ENCODE results near the gene R3HDM4. TPM values are rescaled to one million over a fixed set of nuclear protein-coding genes. Genes with fewer than 3 reads are reported as not detected.

R3HDM4 gene
- total RNA-seq, 1 experiment from 2014 or later, result 6.2 TPM

DNA sequence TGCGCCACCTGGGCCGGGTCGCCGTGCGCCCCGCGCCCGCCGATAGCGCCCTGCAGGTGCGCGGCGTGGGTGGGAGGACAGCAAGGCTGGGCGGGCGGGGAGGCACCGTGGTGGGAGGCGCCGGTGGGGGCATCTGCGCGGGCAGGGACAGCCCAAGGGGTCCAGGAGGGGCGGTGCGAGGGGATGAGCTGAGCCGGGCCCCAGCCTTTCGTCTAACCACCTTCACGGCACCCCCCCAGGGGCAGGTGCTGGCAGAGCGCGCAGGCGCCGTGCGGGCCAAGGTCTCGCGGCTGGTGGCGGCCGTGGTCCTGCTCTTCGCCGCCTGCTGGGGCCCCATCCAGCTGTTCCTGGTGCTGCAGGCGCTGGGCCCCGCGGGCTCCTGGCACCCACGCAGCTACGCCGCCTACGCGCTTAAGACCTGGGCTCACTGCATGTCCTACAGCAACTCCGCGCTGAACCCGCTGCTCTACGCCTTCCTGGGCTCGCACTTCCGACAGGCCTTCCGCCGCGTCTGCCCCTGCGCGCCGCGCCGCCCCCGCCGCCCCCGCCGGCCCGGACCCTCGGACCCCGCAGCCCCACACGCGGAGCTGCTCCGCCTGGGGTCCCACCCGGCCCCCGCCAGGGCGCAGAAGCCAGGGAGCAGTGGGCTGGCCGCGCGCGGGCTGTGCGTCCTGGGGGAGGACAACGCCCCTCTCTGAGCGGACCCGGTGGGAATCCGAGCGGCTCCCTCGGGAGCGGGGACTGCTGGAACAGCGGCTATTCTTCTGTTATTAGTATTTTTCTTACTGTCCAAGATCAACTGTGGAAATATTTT is 7.2 kb upstream of the R3HDM4 start:
- no peak for DNase-seq (ENCODE audit: low read depth)
- in situ Hi-C loops (cut with HindIII; ENCODE audit: low pct_unique_long_range_greater_than_20kb, low sequenced_read_pairs), result no loop called here

DNA sequence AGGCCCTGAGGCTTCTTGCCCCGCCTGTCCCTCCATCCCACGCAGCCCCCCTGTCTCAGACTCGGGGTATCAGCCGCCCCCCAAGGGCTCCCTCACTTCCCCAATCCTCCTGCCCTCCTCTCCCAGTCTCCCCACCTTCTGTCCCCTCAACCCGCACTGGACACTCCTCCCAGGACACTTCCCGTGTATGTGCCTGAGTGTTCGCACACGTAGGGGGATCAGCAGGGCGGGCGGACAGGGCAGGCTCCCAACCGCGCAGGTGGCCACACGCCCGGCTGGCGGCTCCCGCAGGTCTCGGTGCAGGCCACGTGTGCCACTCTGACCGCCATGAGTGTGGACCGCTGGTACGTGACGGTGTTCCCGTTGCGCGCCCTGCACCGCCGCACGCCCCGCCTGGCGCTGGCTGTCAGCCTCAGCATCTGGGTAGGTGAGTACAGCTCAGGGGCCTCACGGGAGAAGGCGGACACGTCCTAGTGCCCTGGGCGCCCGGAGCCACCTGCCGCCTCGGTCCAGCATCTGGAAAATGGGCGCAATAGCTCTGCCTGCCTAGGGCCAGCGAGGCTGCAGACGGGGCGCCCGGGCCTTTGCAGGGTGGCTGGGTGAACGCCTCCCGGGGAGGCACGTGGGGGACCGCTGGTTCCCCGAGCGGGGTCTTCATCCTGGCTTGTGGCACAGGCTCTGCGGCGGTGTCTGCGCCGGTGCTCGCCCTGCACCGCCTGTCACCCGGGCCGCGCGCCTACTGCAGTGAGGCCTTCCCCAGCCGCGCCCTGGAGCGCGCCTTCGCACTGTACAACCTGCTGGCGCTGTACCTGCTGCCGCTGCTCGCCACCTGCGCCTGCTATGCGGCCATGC is 6.4 kb upstream of the R3HDM4 start:
- in situ Hi-C loops (cut with HindIII; ENCODE audit: low pct_unique_long_range_greater_than_20kb, low sequenced_read_pairs), result no loop called here
- no peak for DNase-seq (ENCODE audit: low read depth)

DNA sequence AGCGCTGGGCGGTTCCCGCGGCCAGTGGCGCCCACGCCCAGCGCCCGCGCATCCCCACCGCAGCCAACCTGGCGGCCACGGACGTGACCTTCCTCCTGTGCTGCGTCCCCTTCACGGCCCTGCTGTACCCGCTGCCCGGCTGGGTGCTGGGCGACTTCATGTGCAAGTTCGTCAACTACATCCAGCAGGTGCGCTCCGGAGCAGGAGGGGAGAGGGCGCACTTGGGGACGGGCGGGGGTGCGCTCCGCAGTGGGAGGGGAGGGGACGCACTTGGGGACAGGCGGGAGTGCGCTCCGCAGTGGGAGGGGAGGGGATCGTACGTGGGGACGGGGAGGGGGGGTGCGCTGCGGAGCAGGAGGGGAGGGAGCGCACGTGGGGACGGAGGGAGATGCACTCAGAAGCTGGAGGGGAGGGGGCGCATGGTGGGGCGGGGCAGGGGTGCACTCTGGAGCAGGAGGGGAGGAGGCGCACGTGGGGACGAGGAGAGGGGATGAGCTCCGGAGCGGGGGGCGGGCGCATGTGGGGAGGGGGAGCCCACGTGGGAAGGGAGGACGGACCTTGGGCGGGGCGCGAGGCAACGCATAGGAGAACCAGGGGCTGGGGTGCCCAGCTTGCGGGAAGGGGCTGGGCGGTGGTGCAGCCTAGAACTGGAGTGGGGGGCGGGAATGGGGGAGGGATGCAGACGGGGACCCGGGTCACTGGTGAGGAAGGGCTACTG is 5.6 kb upstream of the R3HDM4 start:
- in situ Hi-C loops (cut with HindIII; ENCODE audit: low pct_unique_long_range_greater_than_20kb, low sequenced_read_pairs), result no loop called here
- DNase-seq (ENCODE audit: low read depth), result no peak

DNA sequence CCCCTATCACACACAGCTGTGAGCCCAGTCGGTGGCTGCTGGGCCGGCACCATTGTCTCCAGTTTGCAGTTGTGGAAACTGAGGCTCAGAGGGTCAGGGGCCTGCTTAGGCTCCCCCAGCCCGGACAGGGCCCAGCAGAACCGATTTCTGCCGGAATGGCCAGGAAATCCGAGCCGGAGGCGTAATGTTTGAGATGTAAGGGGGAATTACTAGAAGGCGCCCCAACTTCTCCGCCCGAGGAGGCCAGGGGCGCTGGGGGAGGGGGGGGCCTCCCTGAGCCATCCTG is 5.1 kb upstream of the R3HDM4 start:
- in situ Hi-C loops (cut with HindIII; ENCODE audit: low pct_unique_long_range_greater_than_20kb, low sequenced_read_pairs), result no loop called here
- no peak for DNase-seq (ENCODE audit: low read depth)

DNA sequence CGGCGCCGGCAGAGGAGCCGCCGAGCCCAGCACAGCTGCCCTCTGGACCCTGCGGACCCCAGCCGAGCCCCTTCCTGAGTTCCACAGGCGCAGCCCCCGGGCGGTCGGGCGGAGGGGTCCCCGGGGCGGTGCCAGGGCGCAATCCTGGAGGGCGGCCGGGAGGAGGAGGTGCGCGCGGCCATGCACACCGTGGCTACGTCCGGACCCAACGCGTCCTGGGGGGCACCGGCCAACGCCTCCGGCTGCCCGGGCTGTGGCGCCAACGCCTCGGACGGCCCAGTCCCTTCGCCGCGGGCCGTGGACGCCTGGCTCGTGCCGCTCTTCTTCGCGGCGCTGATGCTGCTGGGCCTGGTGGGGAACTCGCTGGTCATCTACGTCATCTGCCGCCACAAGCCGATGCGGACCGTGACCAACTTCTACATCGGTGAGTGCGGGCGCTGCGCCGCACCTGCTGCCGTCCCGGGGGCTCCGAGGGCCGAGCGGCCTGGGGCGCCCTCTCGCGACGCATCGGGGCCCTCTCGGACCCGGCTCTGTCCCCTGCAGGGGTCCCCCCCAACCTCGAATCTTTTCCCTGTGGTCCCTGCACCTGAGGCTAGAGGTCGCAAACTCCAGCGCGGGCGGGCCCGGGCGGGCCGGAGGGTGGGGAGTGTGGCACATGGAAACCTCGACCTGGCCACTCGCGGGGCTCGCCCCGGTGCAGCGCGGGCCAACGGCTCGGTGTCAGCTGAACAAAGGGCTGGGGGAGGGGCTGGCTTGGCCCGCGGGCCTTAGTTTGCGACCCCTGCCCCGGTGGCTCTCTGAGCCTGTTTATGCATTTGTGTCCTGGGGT is 4.5 kb upstream of the R3HDM4 start, which contains the start of gene KISS1R:
KISS1R (plus strand) TSS at position 11 of the 829 bp plus-strand sequence; CDS start at position 181, 170 bp downstream.
- in situ Hi-C loops (cut with HindIII; ENCODE audit: low pct_unique_long_range_greater_than_20kb, low sequenced_read_pairs), result no loop called here
- no peak for DNase-seq (ENCODE audit: low read depth)

DNA sequence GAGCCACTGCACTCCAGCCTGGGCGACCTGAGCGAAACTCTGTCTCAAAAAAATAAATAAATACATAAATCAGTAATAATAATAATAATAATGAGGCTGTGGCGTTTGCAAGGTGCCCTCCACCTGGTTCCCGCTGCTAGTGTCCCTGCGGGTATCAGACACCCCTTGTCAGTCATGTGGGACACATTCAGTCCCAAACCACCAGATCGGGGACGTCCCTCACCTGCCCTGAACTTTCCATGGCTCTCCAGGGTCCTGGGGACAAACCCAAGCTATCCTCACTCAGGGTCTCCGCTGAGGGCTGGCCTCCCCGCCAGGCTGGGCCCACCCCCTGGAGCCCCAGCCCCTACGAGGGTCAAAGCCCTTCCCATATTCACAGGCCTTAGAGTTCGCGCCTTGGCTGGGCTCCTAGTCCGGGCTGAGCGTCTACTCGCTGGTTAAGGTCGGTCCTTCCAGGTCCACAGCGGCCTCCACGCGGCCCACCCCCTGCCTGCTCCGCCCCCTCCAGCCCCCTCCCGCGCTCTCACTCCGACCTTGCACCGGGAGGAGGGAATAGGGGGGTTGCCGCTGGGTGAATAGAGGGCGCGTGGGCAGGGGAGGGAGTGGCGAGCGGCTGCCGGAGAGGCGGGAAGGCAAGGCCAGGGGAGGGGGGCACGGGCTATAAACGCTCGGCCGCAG is 3.8 kb upstream of the R3HDM4 start:
- in situ Hi-C loops (cut with HindIII; ENCODE audit: low pct_unique_long_range_greater_than_20kb, low sequenced_read_pairs), result no loop called here

DNA sequence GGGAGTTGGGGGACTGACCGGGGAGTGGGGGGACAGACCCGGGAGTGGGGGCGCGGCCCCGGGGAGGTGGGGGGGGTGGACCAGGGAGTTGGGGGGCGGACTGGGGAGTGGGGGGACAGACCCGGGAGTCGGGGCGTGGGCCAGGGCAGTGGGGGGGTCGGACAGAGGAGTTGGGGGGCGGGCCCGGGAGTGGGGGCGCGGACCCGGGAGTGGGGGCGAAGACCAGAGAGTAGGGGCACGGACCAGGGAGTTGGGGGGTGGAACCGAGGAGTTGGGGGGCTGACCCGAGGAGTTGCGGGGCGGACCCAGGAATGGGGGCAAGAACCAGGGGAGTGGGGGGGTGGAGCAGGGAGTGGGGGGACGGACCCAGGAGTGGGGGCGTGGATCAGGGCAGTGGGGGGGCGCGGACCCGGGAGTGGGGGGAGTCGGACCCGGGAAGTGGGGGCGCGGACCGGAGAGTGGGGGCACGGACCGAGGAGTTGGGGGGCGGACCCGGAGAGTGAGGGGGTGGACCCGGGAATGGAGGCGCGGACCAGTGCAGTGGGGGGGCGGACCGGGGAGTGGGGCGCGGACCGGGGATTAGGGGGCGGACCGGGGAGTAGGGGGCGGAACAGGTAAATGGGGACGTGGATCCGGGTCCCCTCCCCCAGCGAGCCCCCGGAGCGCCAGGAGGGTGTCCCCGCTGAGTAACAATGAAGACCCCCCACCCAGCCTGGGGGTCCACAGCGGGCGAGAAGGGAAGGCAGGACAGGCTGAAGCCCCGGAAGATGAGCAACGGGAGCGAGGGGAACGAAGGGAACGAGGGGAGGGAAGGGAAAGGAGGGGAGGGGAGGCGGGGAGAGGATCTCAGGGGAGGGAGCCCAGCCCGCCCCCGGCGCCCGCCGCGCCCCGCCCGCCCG is 589 bp downstream of the R3HDM4 start:
- DNase-seq (ENCODE audit: low read depth), result no peak
- in situ Hi-C loops (cut with HindIII; ENCODE audit: low pct_unique_long_range_greater_than_20kb, low sequenced_read_pairs), result no loop called here

More for the DNA sequence above, 3.8 kb upstream of the R3HDM4 start:
- DNase-seq (ENCODE audit: low read depth), result no peak

DNA sequence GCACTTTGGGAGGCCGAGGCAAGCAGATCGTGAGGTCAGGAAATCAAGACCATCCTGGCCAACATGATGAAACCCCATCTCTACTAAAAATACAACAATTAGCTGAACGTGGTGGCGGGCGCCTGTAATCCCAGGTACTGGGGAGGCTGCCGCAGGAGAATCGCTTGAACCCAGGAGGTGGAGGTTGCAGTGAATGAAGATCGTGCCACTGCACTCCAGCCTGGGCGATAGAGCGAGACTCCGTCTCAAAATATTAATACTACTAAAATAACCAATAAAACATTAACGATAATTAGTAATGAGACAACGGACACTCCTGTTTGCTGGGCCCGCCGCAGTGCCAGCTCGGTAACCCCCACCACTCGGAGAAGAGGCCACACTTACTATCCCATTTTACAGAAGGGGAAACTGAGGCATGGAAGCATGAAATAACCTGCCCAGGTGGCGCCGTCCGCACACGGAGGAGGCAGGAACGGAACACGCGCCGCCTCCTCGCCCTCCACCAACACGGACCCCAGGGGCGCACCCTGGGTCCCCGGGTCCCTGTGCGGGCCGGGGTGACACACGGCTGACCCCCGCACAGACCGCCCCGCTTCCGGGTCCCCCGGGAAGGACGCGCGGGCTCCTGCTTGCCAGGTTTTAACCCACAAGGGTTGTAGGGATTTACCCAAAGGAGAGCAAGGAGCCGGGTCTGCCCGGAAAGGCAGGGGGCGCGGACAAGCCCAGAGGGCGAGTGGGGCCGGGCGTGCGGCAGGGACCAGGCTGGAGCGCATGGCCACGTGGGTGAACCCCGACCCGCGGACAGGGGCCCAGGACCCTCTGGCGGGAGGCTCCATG is 1.6 kb downstream of the R3HDM4 start:
- in situ Hi-C loops (cut with HindIII; ENCODE audit: low pct_unique_long_range_greater_than_20kb, low sequenced_read_pairs), result no loop called here

DNA sequence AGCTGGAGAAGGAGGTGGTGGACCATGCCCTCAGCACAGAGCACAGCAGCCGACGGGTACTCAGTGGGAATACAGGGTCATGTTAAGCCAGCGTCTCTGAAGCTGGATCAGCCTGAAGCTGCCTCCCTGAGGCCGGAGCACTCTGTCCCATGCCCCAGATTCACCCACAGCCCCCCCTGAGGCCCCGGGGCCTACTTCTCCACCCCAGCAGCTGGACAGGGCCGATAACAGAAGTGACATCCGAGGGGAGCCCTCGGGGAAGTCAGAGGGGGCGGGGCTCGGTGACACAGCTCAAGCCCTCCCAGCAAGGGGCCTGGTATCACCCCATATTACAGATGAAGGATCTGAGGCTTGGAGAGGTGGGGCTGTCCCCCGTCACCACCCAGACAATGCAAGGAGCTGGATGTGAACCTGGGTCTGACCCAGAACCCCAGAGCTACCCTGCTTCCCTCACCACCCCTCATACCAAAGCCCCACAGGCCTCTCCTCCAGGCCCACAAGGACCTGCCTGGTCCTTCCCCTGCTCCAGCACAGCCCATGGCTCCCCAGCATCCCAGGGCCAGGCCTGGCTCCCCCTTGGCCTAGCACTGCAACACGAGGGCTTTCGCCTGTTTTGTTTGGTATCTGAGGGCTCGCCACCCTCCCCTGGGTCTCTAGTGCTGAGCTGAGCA is 5.7 kb downstream of the R3HDM4 start:
- in situ Hi-C loops (cut with HindIII; ENCODE audit: low pct_unique_long_range_greater_than_20kb, low sequenced_read_pairs), result no loop called here

More for the DNA sequence above, 1.6 kb downstream of the R3HDM4 start:
- no peak for DNase-seq (ENCODE audit: low read depth)

DNA sequence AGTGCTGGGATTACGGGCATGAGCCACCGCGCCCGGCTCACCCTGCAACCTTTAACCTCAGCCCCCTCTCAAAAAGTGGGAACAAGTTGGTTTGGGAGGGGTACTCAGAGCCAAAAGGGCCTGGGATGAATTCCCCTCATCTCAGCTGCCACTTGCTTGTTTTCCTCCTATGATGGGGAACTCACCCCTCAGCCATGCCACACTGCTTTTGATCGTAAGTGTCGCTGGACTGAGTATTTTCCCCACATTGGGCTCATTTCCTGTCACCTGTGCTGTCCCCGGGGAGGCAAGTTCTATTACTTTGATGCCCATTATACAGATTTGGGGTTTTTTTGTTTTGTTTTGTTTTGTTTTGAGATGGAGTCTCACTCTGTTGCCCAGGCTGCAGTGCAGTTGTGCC is 6.5 kb downstream of the R3HDM4 start:
- in situ Hi-C loops (cut with HindIII; ENCODE audit: low pct_unique_long_range_greater_than_20kb, low sequenced_read_pairs), result no loop called here
- no peak for DNase-seq (ENCODE audit: low read depth)

More for the DNA sequence above, 5.7 kb downstream of the R3HDM4 start:
- DNase-seq (ENCODE audit: low read depth), result no peak

DNA sequence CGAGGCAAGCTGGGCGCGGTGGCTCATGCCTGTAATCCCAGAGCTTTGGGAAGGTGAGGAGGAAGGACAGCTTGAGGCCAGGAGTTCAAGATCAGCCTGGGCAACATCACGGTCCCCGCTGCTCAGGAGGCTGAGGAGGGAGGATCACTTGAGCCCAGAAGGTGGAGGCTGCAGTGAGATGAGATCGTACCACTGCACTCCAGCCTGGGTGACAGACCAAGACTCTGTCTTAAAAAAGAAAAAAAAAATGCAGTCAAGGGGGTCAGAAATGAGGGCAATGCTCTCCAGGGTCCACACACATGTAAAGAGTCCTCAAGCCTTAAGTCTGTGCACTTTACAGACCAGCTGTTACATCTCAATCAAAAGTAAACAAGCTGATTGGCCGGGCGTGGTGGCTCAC is 8.5 kb downstream of the R3HDM4 start:
- DNase-seq (ENCODE audit: low read depth), result no peak
- in situ Hi-C loops (cut with HindIII; ENCODE audit: low pct_unique_long_range_greater_than_20kb, low sequenced_read_pairs), result no loop called here

DNA sequence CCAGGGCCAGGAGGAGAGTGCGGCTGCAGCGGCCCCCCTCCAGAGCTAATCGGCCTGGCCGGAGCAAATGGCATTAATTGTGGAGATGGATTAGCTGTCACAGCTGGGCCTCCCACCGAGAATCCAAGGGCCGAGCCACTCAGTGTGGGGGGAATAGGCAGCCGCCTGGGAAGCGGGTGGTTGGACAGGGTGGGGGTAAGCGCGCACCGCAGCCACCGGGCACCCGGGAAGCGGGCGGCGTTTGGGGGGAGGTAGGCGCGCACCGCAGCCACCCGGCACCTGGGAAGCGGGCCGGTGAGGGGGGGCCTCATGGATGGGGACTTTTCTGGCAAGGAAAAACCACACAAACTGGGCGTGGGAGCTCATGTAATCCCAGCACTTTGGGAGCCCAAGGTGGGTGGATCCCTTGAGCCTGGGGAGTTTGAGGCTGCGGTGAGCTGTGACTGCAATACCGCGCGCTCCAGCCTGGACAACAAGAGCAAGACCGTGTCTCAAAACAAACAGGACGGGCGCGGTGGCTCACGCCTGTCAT is 9.7 kb downstream of the R3HDM4 start:
- in situ Hi-C loops (cut with HindIII; ENCODE audit: low pct_unique_long_range_greater_than_20kb, low sequenced_read_pairs), result no loop called here
- no peak for DNase-seq (ENCODE audit: low read depth)

DNA sequence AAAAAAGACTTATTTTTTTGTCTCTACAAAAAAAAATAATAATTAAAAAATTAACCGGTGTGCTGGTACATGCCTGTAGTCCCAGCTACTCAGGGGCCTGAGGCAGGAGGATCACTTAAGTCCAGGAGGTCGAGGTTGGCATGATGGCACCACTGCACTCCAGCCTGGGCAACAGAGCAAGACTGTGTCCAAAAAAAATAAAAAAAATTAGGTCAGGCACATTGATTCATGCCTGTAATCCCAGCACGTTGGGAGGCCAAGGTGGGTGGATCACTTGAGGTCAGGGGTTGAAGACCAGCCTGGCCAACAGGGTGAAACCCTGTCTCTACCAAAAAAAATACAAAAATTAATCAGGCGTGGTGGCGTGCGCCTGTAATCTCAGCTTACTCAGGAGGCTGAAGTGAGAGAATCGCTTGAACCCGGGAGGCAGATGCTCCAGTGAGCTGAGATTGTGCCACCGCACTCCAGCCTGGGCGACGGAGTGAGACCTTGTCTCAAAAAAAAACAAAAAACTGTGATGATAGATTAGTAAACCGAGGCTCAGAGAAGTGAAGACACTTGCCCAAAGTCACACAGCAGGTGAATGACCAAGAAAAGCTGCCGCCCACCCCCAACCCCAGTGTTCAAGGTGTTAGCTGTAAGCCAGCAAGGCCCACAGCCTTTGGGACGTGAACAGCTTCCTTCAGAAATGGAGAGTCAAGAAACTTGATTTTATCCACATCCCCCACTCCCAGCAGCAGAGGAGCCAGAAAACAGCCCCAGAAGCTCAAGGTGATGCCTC is 10.4 kb downstream of the R3HDM4 start:
- no peak for DNase-seq (ENCODE audit: low read depth)
- in situ Hi-C loops (cut with HindIII; ENCODE audit: low pct_unique_long_range_greater_than_20kb, low sequenced_read_pairs), result no loop called here

DNA sequence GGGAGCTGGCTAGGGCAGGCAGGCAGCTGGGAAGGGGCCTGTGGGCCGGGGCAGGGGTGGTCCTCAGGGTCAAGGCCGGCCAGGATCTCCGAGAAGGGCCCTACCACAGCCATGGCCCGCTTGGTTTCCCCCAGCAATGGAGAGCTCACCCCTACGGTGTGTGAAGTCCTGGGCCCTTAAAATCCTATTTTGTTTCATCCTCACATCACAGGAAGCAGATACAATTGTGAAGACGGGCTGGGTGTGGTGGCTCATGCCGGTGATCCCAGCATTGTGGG is 11.0 kb downstream of the R3HDM4 start:
- no peak for DNase-seq (ENCODE audit: low read depth)
- in situ Hi-C loops (cut with HindIII; ENCODE audit: low pct_unique_long_range_greater_than_20kb, low sequenced_read_pairs), result no loop called here

Data from Caki2 (cell line).